ENCODE data around the gene SDF4. TPM values are rescaled to one million over a fixed set of nuclear protein-coding genes. Genes with fewer than 3 reads are reported as not detected.
"Not testable (repeated sequence)": the region's sequence is repeated elsewhere in the genome, so short reads cannot be mapped to it uniquely, and the experiment has no call there.

SDF4 gene
- total RNA-seq, 2 donors from 2014 or later, result 202 to 325 TPM

GRCh38 chr1:1179346-1179982 is 52.3 kb downstream of the SDF4 start:
- TF ChIP-seq CTCF (IDR thresholded peaks at IDR 0.05), result no peak
- Histone ChIP-seq H3K4me1 (no peaks in the 10 kb centered on the region), H3K27ac (no peak overlapping the region), H3K4me3 (no peak overlapping the region), H3K36me3 (no peaks in the 10 kb centered on the region), H3K27me3 (peaks cover 4% of the 10 kb centered on the region), H3K9ac (ENCODE audit: low read depth in 2 of 2, low read length in 2 of 2) (no peak overlapping the region), H3K9me3 (no peaks in the 10 kb centered on the region)
- no peak for DNase-seq
- intact Hi-C loops (cut with DNase I), result loop anchor here (10.0 kb wide), 1 partner anchor 45 kb away; no protein-coding TSS in a partner anchor

GRCh38 chr1:1178794-1179331 is 52.9 kb downstream of the SDF4 start:
- no peak for DNase-seq
- H3K9me3 ChIP-seq, result no peaks in the 10 kb centered on the region
- intact Hi-C loops (cut with DNase I), result loop anchor here (10.0 kb wide), 1 partner anchor 46 kb away; no protein-coding TSS in a partner anchor
- H3K27ac ChIP-seq, result no peak overlapping the region
- no peak overlapping the region for H3K4me3 ChIP-seq
- peaks cover 4% of the 10 kb centered on the region for H3K27me3 ChIP-seq
- no peaks in the 10 kb centered on the region for H3K4me1 ChIP-seq
- H3K36me3 ChIP-seq, result no peaks in the 10 kb centered on the region
- no peak overlapping the region for H3K9ac ChIP-seq (ENCODE audit: low read depth in 2 of 2, low read length in 2 of 2)
- no peak for TF ChIP-seq CTCF (IDR thresholded peaks at IDR 0.05)

GRCh38 chr1:1177452-1178206 is 54.2 kb downstream of the SDF4 start:
- H3K9me3 ChIP-seq, result no peaks in the 10 kb centered on the region
- H3K36me3 ChIP-seq, result no peaks in the 10 kb centered on the region
- H3K9ac ChIP-seq (ENCODE audit: low read depth in 2 of 2, low read length in 2 of 2), result no peak overlapping the region
- H3K27ac ChIP-seq, result no peak overlapping the region
- H3K27me3 ChIP-seq, result peaks cover 4% of the 10 kb centered on the region
- no peak for DNase-seq
- intact Hi-C loops (cut with DNase I), result loop anchor here (10.0 kb wide), 1 partner anchor 47 kb away; no protein-coding TSS in a partner anchor
- no peak overlapping the region for H3K4me3 ChIP-seq
- TF ChIP-seq CTCF (IDR thresholded peaks at IDR 0.05), result no peak
- H3K4me1 ChIP-seq, result no peaks in the 10 kb centered on the region

- no peaks in the 10 kb centered on the region for H3K9me3 ChIP-seq
- H3K4me3 ChIP-seq, result no peak overlapping the region
- intact Hi-C loops (cut with DNase I), result loop anchor here (10.0 kb wide), 1 partner anchor 48 kb away; no protein-coding TSS in a partner anchor
- H3K27me3 ChIP-seq, result peaks cover 10% of the 10 kb centered on the region
- no peak overlapping the region for H3K9ac ChIP-seq (ENCODE audit: low read depth in 2 of 2, low read length in 2 of 2)
- TF ChIP-seq CTCF (IDR thresholded peaks at IDR 0.05), result no peak
- no peak for DNase-seq
- no peaks in the 10 kb centered on the region for H3K4me1 ChIP-seq
- H3K27ac ChIP-seq, result no peak overlapping the region
- no peaks in the 10 kb centered on the region for H3K36me3 ChIP-seq
Measured at GRCh38 chr1:1176931-1177330, 54.9 kb downstream of the SDF4 start.

- H3K27me3 ChIP-seq, result peaks cover 11% of the 10 kb centered on the region
- H3K4me3 ChIP-seq; H3K36me3 ChIP-seq; H3K4me1 ChIP-seq; H3K9me3 ChIP-seq; DNase-seq; H3K27ac ChIP-seq; H3K9ac ChIP-seq (ENCODE audit: low read depth in 2 of 2, low read length in 2 of 2): not testable (repeated sequence)
- intact Hi-C loops (cut with DNase I), result loop anchor here (10.0 kb wide), 1 partner anchor 49 kb away; no protein-coding TSS in a partner anchor
Measured at GRCh38 chr1:1176063-1176761, 55.6 kb downstream of the SDF4 start.
